Aorta (tissue), 5 donors: ENCODE measurements around the gene ADM. TPM values are rescaled to one million over a fixed set of nuclear protein-coding genes. Genes with fewer than 3 reads are reported as not detected.

ENCODE experiments used
- ATAC-seq: fragments of 200-7000 bp; cut with Tn5 transposase; one replicate; pipeline ENCODE4 v1.9.1; 2022; ENCODE audit warnings: moderate library complexity; ENCODE audit not compliant: low FRiP score
- DNase-seq, 2 donors: peaks; one replicate each; pipeline ENCODE4 v3.0.0-alpha.2; 2020
- H3K27ac ChIP-seq, 2 donors: one replicate each; pipeline ENCODE4 v1.5.1; 2013; ENCODE audit warnings: low read length in 2 of 2, mild to moderate bottlenecking in 2 of 2, moderate library complexity in 2 of 2, control low read depth in 1 of 2, inconsistent platforms in 1 of 2, low read depth in 1 of 2
- H3K27me3 ChIP-seq, 2 donors: one replicate each; pipeline ENCODE4 v1.6.1; 2013; ENCODE audit warnings: control low read depth in 1 of 2, low read length in 1 of 2, mild to moderate bottlenecking in 1 of 2, moderate library complexity in 1 of 2; ENCODE audit not compliant: insufficient read depth in 2 of 2, control insufficient read depth in 1 of 2
- H3K36me3 ChIP-seq, 2 donors: one replicate each; pipeline ENCODE4 v1.6.1; 2013; ENCODE audit warnings: control low read depth in 1 of 2, low read length in 1 of 2, mild to moderate bottlenecking in 1 of 2; ENCODE audit not compliant: insufficient read depth in 2 of 2, control insufficient read depth in 1 of 2
- H3K4me1 ChIP-seq, 2 donors: one replicate each; pipeline ENCODE4 v1.6.1; 2013; ENCODE audit warnings: low read length in 2 of 2, control low read depth in 1 of 2, mild to moderate bottlenecking in 1 of 2, moderate library complexity in 1 of 2; ENCODE audit not compliant: insufficient read depth in 2 of 2, control insufficient read depth in 1 of 2
- H3K4me3 ChIP-seq, 2 donors: one replicate each; pipeline ENCODE4 v1.5.1; 2013; ENCODE audit warnings: low read length in 2 of 2, control low read depth in 1 of 2, mild to moderate bottlenecking in 1 of 2
- H3K9me3 ChIP-seq: one replicate; pipeline ENCODE4 v1.6.1; 2013; ENCODE audit warnings: mild to moderate bottlenecking, low read length; ENCODE audit not compliant: control insufficient read depth
- WGBS, 2 donors: extraction: QIAGEN DNeasy Blood & Tissue Kit; methylation state at CpG; one replicate each; pipeline ENCODE4 v1.1.7; 2013; 5-methylcytosine and 5-hydroxymethylcytosine counted together
- intact Hi-C, 2 donors: fragments of 100-400 bp; cut with DNase I; formaldehyde crosslinking; loops; one replicate each; pipeline versions ENCODE4 v1.14.2 to v1.15.0; 2022
- polyA plus RNA-seq, 2 donors: library from polyadenylated mRNA; stranded (reverse); fragments of 200-250 nt; gene quantifications; one replicate each; pipeline ENCODE4 v1.2.3, GENCODE V29; 2013
- total RNA-seq, 2 donors: library from RNA; stranded (reverse); fragmentation: NEBNext Ultra II Directional; extraction: Animal tissue kit (Norgen Biotek cat#: 25700); gene quantifications; one replicate each; pipeline ENCODE4 v1.2.1, GENCODE V29; 2021
- donor health status: healthy with polysubstance abuse.
- donor health status: Bipolar disorder and iron deficiency.
- donor health status: DM: no; HTN: no; CAD: no.
- donor health status: DM: no; HTN: no; CAD: no.
- donor health status: DM: yes; HTN: yes; CAD: no.

ADM gene
- total and polyA plus RNA-seq, 4 donors = 1.5 to 76.1 (median 17.5) TPM

GRCh38 chr11:10349806-10350205, 44.9 kb downstream of the ADM start:
- no peaks in the 10 kb centered on the region for H3K9me3 ChIP-seq
- ATAC-seq = no peak
- H3K36me3 ChIP-seq = no peaks in the 10 kb centered on the region
- H3K4me3 ChIP-seq = no peak overlapping the region
- H3K27me3 ChIP-seq = no peaks in the 10 kb centered on the region
- 91 to 93% methylated on average over 1 of the region's 1 CpG for WGBS, 2 donors
- intact Hi-C loops = no loop called here
- H3K27ac ChIP-seq = no peak overlapping the region
- H3K4me1 ChIP-seq = peaks cover 0 to 4% of the 10 kb centered on the region in 2 donors
- DNase-seq = no peak

- ATAC-seq (no peak), DNase-seq (no peak)
- Histone ChIP-seq H3K27me3 (no peaks in the 10 kb centered on the region), H3K27ac (no peak overlapping the region), H3K4me1 (peaks cover 0 to 4% of the 10 kb centered on the region in 2 donors), H3K36me3 (no peaks in the 10 kb centered on the region), H3K9me3 (no peaks in the 10 kb centered on the region), H3K4me3 (no peak overlapping the region)
- intact Hi-C loops = no loop called here
Observed at GRCh38 chr11:10350334-10350733, 45.5 kb downstream of the ADM start.

GRCh38 chr11:10351435-10351764, 46.5 kb downstream of the ADM start:
- Histone ChIP-seq H3K4me1 (peaks cover 0 to 4% of the 10 kb centered on the region in 2 donors), H3K27ac (peak overlapping the region in 1 of 2 donors; percentile 5), H3K4me3 (no peak overlapping the region), H3K27me3 (no peaks in the 10 kb centered on the region), H3K9me3 (no peaks in the 10 kb centered on the region), H3K36me3 (no peaks in the 10 kb centered on the region)
- no peak for ATAC-seq
- intact Hi-C loops = no loop called here
- WGBS, 2 donors = 4 to 8% methylated on average over 5 of the region's 5 CpGs
- DNase-seq = no peak

- ATAC-seq = peak; percentile 89
- H3K27ac ChIP-seq = peak overlapping the region in 1 of 2 donors; percentile 25
- peak; percentile 59 to 75 for DNase-seq
- H3K36me3 ChIP-seq = no peaks in the 10 kb centered on the region
- no peaks in the 10 kb centered on the region for H3K9me3 ChIP-seq
- intact Hi-C loops = no loop called here
- WGBS, 2 donors = 51 to 55% methylated on average over 20 of the region's 20 CpGs
- H3K27me3 ChIP-seq = no peaks in the 10 kb centered on the region
- H3K4me3 ChIP-seq = no peak overlapping the region
- peaks cover 0 to 4% of the 10 kb centered on the region in 2 donors for H3K4me1 ChIP-seq
Observed at GRCh38 chr11:10351765-10352641, 47.1 kb downstream of the ADM start.

GRCh38 chr11:10352921-10353550, 48.2 kb downstream of the ADM start:
- DNase-seq (no peak), ATAC-seq (no peak)
- intact Hi-C loops = no loop called here
- H3K36me3 ChIP-seq = no peaks in the 10 kb centered on the region
- WGBS, 2 donors = 95 to 97% methylated on average over 5 of the region's 5 CpGs
- H3K27me3 ChIP-seq = no peaks in the 10 kb centered on the region
- H3K9me3 ChIP-seq = no peaks in the 10 kb centered on the region
- H3K27ac ChIP-seq = no peak overlapping the region
- no peak overlapping the region for H3K4me3 ChIP-seq
- H3K4me1 ChIP-seq = peaks cover 0 to 4% of the 10 kb centered on the region in 2 donors

- Histone ChIP-seq H3K4me3 (no peak overlapping the region), H3K27ac (no peak overlapping the region), H3K27me3 (no peaks in the 10 kb centered on the region), H3K9me3 (no peaks in the 10 kb centered on the region), H3K36me3 (no peaks in the 10 kb centered on the region), H3K4me1 (peaks cover 0 to 4% of the 10 kb centered on the region in 2 donors)
- intact Hi-C loops = no loop called here
- no peak for DNase-seq
- WGBS, 2 donors = 96 to 98% methylated on average over 1 of the region's 1 CpG
- ATAC-seq = no peak
Observed at GRCh38 chr11:10354389-10354788, 49.5 kb downstream of the ADM start.

- no peak overlapping the region for H3K4me3 ChIP-seq
- peaks cover 0 to 4% of the 10 kb centered on the region in 2 donors for H3K4me1 ChIP-seq
- no peaks in the 10 kb centered on the region for H3K36me3 ChIP-seq
- no peak for DNase-seq
- H3K27me3 ChIP-seq = no peaks in the 10 kb centered on the region
- intact Hi-C loops = no loop called here
- 26 to 39% methylated on average over 2 of the region's 2 CpGs for WGBS, 2 donors
- H3K27ac ChIP-seq = no peak overlapping the region
- H3K9me3 ChIP-seq = no peaks in the 10 kb centered on the region
- ATAC-seq = no peak
Observed at GRCh38 chr11:10355257-10355661, 50.4 kb downstream of the ADM start.

- Histone ChIP-seq H3K36me3 (no peaks in the 10 kb centered on the region), H3K27ac (no peak overlapping the region), H3K27me3 (no peaks in the 10 kb centered on the region), H3K9me3 (no peaks in the 10 kb centered on the region), H3K4me3 (no peak overlapping the region), H3K4me1 (peaks cover 0 to 4% of the 10 kb centered on the region in 2 donors)
- intact Hi-C loops = no loop called here
- no peak for DNase-seq
- ATAC-seq = no peak
Observed at GRCh38 chr11:10356161-10356560, 51.3 kb downstream of the ADM start.
